A549 (cell line): ENCODE results near the gene PRXL2B.

Experiments
- ESRRA ChIP-seq: fragments of 150-350 bp; IDR thresholded peaks from 2 replicates; pipeline ENCODE4 v1.6.1; 2014; ENCODE audit warnings: mild to moderate bottlenecking, low read length, borderline replicate concordance
- MAX ChIP-seq: IDR thresholded peaks from 2 replicates; pipeline ENCODE4 v1.6.1; 2012
- MAZ ChIP-seq: fragments of 150-350 bp; IDR thresholded peaks from 2 replicates; pipeline ENCODE4 v1.6.1; 2014; ENCODE audit warnings: antibody characterized with exemption, low read depth, low read length, borderline replicate concordance
- POLR2A ChIP-seq: IDR thresholded peaks from 2 replicates; pipeline ENCODE4 v1.6.1; 2012; ENCODE audit warnings: mild to moderate bottlenecking, low read length
- RFX5 ChIP-seq: fragments of 450-650 bp; IDR thresholded peaks from 2 replicates; pipeline ENCODE4 v1.7.1; 2014; ENCODE audit warnings: antibody characterized with exemption, mild to moderate bottlenecking, moderate library complexity

DNA sequence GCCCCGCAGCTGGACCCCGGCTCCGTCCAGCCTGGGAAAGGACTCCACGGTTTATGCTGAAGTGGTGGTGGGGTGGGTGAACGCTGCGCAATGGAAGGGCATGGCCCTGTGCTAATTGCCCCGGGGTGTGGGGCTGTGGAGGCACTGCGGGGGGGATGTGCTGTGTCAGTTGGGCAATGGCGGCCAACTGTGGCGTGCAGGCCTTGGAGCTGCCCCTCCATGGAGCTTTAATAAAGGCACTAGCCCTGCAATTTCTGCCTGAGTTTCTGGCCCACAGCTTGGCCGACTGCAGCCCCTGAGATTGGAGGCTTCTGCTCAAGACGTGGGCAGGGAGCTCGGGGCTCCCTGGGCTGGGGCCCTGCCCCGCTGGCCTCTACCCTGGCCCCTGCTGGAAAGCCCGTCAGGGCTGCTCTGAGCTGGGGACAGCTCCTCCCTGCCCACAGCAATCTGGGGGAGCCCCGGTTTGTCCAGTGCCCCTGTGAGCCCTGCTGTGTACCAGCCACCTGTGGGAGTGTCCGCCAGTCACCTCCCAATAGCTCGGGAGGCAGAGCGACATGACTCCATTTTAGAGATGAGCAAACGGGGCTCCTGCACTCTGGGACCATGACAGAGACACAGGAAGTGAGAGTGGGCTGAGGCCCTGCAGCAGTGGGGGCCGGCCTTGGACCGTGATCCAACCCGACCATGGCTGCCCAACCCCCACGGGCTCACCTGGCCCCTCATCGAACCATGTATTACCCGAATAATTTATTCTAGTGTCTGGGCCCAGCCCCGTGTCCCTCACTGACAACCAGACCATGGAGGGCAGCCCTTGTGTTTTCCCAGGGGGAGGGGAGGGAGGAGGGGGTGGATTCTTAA lies 39.1 kb upstream of the PRXL2B start:
- no peak for TF ChIP-seq MAX
- TF ChIP-seq MAZ = no peak
- TF ChIP-seq POLR2A = no peak
- TF ChIP-seq RFX5 = no peak
- no peak for TF ChIP-seq ESRRA
